Gastroesophageal sphincter (tissue), 4 donors: Measurements from ENCODE around the gene TOLLIP. TPM values are rescaled to one million over a fixed set of nuclear protein-coding genes. Genes with fewer than 3 reads are reported as not detected.
A peak's percentile ranks its signal among the peaks of the same experiment; 100 is the strongest.
"Not testable (repeated sequence)": the region's sequence is repeated elsewhere in the genome, so short reads cannot be mapped to it uniquely, and the experiment has no call there.

Source experiments
- ATAC-seq: fragments of 150-250 bp; one replicate; pipeline ENCODE4 v1.9.1; 2016; ENCODE audit warnings: mild to moderate bottlenecking, moderate library complexity
- H3K27ac ChIP-seq, 4 donors: fragments of 200-600 bp; sonication (generic) in 3 of 4; 1 replicate in 3 of 4; 2 replicates in 1 of 4; pipeline ENCODE4 v1.5.1; 2016 to 2019
- H3K27me3 ChIP-seq: fragments of 200-600 bp; sonication (generic); one replicate; pipeline ENCODE4 v1.5.1; 2019
- H3K36me3 ChIP-seq, 2 donors: fragments of 200-600 bp; sonication (generic); one replicate each; pipeline ENCODE4 v1.5.1; 2019; ENCODE audit warnings: control low read depth in 1 of 2
- H3K4me1 ChIP-seq, 3 donors: fragments of 200-600 bp; sonication (generic); 1 replicate in 2 of 3; 2 replicates in 1 of 3; pipeline ENCODE4 v1.5.1; 2016 to 2019; ENCODE audit warnings: control low read depth in 2 of 3
- H3K4me3 ChIP-seq, 2 donors: fragments of 200-600 bp; sonication (generic); one replicate each; pipeline ENCODE4 v1.5.1; 2019; ENCODE audit warnings: mild to moderate bottlenecking in 1 of 2, moderate library complexity in 1 of 2
- H3K9me3 ChIP-seq, 3 donors: fragments of 200-600 bp; sonication (generic); one replicate each; pipeline ENCODE4 v1.5.1; 2017 to 2019; ENCODE audit warnings: control low read depth in 2 of 3
- EP300 ChIP-seq: sonication (generic); formaldehyde crosslinking; IDR thresholded peaks from one replicate; pipeline ENCODE4 v1.6.1; 2017; ENCODE audit warnings: antibody characterized with exemption, mild to moderate bottlenecking
- POLR2A ChIP-seq, 2 donors: fragments of 450-650 bp; IDR thresholded peaks; one replicate each; pipeline ENCODE4 v1.6.1; 2017; ENCODE audit warnings: antibody characterized with exemption in 2 of 2, mild to moderate bottlenecking in 2 of 2, moderate library complexity in 1 of 2
- POLR2AphosphoS5 ChIP-seq: sonication (generic); formaldehyde crosslinking; IDR thresholded peaks from one replicate; pipeline ENCODE4 v1.6.1; 2017; ENCODE audit warnings: antibody characterized with exemption
- WGBS, 2 donors: methylation state at CpG; one replicate each; pipeline ENCODE4 v1.1.5; 2018; ENCODE audit warnings: low coverage in 1 of 2; 5-methylcytosine and 5-hydroxymethylcytosine counted together
- total RNA-seq, 4 donors: library from RNA; depleted of rRNA; stranded (reverse); fragments of >200 nt; gene quantifications; one replicate each; pipeline ENCODE4 v1.1.0, GENCODE V29; 2016
- TF ChIP-seq, protein P1 (sequence below), 4 experiments: fragments of 200-600 bp in 2 of 4; fragments of 450-650 bp in 2 of 4; sonication (generic) in 1 of 4; IDR thresholded peaks; one replicate each; pipeline ENCODE4 v1.5.1; 2017 to 2019; ENCODE audit warnings: antibody characterized with exemption in 4 of 4, mild to moderate bottlenecking in 2 of 4, moderate library complexity in 2 of 4

The TOLLIP gene
- total RNA-seq, 4 donors from 2014 or later, result 42.3 to 70.6 (median 49.1) TPM

DNA sequence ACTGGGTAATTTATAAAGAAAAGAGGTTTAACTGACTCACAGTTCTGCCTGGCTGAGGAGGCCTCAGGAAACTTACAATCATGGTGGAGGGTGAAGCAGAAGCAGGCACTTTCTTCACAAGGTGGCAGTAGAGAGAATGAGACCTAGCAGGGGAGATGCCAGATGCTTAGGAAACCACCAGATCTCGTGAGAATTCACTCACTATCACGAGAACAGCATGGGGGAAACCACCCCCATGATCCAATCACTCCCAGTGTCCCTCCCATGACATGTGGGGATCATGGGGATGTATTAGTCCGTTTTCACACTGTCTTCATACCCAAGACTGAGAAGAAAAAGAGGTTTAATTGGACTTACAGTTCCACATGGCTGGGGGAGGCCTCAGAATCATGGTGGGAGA lies 45.0 kb downstream of the TOLLIP start:
- not testable (repeated sequence) for H3K27me3 ChIP-seq, H3K4me3 ChIP-seq, H3K36me3 ChIP-seq, H3K9me3 ChIP-seq, ATAC-seq
- H3K27ac ChIP-seq, result peak overlapping the region in 2 of 4 donors; percentile 36 to 82
- TF ChIP-seq, protein P1, sequence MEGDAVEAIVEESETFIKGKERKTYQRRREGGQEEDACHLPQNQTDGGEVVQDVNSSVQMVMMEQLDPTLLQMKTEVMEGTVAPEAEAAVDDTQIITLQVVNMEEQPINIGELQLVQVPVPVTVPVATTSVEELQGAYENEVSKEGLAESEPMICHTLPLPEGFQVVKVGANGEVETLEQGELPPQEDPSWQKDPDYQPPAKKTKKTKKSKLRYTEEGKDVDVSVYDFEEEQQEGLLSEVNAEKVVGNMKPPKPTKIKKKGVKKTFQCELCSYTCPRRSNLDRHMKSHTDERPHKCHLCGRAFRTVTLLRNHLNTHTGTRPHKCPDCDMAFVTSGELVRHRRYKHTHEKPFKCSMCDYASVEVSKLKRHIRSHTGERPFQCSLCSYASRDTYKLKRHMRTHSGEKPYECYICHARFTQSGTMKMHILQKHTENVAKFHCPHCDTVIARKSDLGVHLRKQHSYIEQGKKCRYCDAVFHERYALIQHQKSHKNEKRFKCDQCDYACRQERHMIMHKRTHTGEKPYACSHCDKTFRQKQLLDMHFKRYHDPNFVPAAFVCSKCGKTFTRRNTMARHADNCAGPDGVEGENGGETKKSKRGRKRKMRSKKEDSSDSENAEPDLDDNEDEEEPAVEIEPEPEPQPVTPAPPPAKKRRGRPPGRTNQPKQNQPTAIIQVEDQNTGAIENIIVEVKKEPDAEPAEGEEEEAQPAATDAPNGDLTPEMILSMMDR (IDR thresholded peaks at IDR 0.05), result peak in 3 of 4 experiments; percentile 52 to 59 (median 58)
- H3K4me1 ChIP-seq, result peaks cover 0 to 19% (median 14%) of the 10 kb centered on the region in 3 donors
- WGBS, 2 donors, result 0 to 6% methylated on average over 1 to 2 of the region's 3 CpGs

DNA sequence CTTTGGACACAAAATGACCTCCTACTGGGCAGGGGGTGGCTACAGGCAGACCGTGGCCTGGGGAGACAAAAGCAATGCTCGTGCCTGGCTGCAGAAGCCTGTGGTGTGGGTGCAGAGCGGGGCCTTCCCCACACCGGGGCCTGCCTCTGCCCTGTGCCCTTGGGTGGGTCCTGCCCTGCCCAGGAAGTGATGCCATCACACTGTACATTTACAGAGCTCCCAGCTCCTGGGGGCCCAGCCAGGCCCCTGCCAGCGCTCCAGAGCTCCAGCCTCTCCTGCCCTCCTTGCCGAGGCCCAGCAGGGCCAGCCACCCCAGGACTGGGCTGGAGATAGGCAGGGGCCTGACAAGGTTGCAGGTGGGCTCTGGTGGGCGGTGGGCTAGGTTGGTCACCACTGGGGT lies 46.4 kb downstream of the TOLLIP start:
- no peaks in the 10 kb centered on the region for H3K9me3 ChIP-seq
- H3K4me1 ChIP-seq, result peaks cover 0 to 19% (median 14%) of the 10 kb centered on the region in 3 donors
- no peaks in the 10 kb centered on the region for H3K36me3 ChIP-seq
- peak overlapping the region in 3 of 4 donors; percentile 73 to 82 (median 80) for H3K27ac ChIP-seq
- peak; percentile 5 for ATAC-seq
- 17% methylated on average over 4 of the region's 7 CpGs; no CpG with 5 or more reads in 1 of the 2 donors for whole genome bisulfite sequencing, 2 donors
- TF ChIP-seq, protein P1 (IDR thresholded peaks at IDR 0.05), result no peak
- H3K27me3 ChIP-seq, result no peaks in the 10 kb centered on the region
- peak overlapping the region in 1 of 2 donors; percentile 54 for H3K4me3 ChIP-seq

- TF ChIP-seq EP300 (no peak), POLR2A (IDR thresholded peaks at IDR 0.05) (peak; percentile 16 to 44), POLR2AphosphoS5 (peak; percentile 52)
- peak overlapping the region; percentile 30 to 54 for H3K4me3 ChIP-seq
- H3K9me3 ChIP-seq, result no peaks in the 10 kb centered on the region
- 31% methylated on average over 7 of the region's 31 CpGs; no CpG with 5 or more reads in 1 of the 2 donors for WGBS, 2 donors
- peaks cover 0 to 19% (median 14%) of the 10 kb centered on the region in 3 donors for H3K4me1 ChIP-seq
- H3K27ac ChIP-seq, result peak overlapping the region; percentile 21 to 83 (median 81)
- H3K36me3 ChIP-seq, result no peaks in the 10 kb centered on the region
- H3K27me3 ChIP-seq, result no peaks in the 10 kb centered on the region
- ATAC-seq, result peak; percentile 96
Observed at GRCh38 chr11:1262172-1263006, 47.0 kb downstream of the TOLLIP start.

DNA sequence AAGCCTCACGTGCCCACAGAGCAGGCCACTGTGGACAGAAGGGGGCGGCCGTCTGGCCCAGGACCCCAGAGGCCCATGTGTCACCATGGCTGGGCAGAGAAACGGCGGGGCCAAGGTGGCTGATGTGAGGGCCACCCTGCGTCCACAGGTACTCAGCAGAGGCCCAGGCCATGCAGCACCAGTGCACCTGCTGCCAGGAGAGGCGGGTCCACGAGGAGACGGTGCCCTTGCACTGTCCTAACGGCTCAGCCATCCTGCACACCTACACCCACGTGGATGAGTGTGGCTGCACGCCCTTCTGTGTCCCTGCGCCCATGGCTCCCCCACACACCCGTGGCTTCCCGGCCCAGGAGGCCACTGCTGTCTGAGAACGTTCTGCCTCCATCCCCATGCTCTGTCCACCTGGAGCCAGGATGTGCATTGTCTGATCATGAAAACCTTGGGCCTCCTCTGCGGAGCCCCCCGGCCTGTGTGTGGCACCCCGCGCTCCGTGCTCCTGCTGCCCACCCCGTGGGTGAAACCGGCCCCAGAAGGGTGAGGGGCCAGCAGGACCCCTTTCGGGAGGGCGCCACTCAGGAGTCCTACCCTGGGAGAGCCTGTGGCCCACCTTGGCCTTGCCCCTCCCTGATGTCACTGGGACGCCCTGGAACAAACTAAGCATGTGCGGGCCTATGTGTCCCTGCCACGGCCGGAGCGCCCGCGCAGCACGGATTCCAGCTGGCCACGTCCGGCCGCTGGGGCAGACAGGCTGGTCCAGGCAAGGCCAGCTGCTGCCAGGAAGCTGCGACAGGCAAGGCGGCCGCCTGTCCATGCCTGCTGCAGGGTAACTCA lies 48.0 kb downstream of the TOLLIP start:
- WGBS, 2 donors, result 82 to 100% methylated on average over 1 to 3 of the region's 39 CpGs
- no peak for ATAC-seq
- Histone ChIP-seq H3K4me3 (peak overlapping the region in 1 of 2 donors; percentile 54), H3K27ac (peak overlapping the region in 3 of 4 donors; percentile 80 to 83 (median 82)), H3K36me3 (no peaks in the 10 kb centered on the region), H3K27me3 (no peaks in the 10 kb centered on the region), H3K4me1 (peaks cover 0 to 19% (median 14%) of the 10 kb centered on the region in 3 donors), H3K9me3 (no peaks in the 10 kb centered on the region)
- TF ChIP-seq POLR2AphosphoS5, result no peak
- TF ChIP-seq EP300, result no peak
- TF ChIP-seq, protein P1 (IDR thresholded peaks at IDR 0.05), result no peak
- no peak for TF ChIP-seq POLR2A (IDR thresholded peaks at IDR 0.05)

- Histone ChIP-seq H3K36me3 (no peaks in the 10 kb centered on the region), H3K4me3 (no peak overlapping the region), H3K4me1 (peaks cover 0 to 19% (median 14%) of the 10 kb centered on the region in 3 donors), H3K27ac (no peak overlapping the region), H3K27me3 (no peaks in the 10 kb centered on the region), H3K9me3 (no peaks in the 10 kb centered on the region)
- ATAC-seq, result no peak
- no CpG with 5 or more reads among the region's 17 CpGs for WGBS, 2 donors
- TF ChIP-seq EP300 (no peak), POLR2AphosphoS5 (no peak), POLR2A (IDR thresholded peaks at IDR 0.05) (no peak)
- TF ChIP-seq, protein P1 (IDR thresholded peaks at IDR 0.05), result no peak
Observed at GRCh38 chr11:1260620-1261019, 48.8 kb downstream of the TOLLIP start.
